Stimulated activated naive CD4-positive, alpha-beta T cell treated with Interleukin-2 at 50 U/mL for 16 hours (primary cell): ENCODE data around the gene DAB2IP.

Experiments
- DNase-seq: peaks from one replicate; lab custom pipeline; 2025; lab: John Stamatoyannopoulos, UW

DAB2IP gene

DNA sequence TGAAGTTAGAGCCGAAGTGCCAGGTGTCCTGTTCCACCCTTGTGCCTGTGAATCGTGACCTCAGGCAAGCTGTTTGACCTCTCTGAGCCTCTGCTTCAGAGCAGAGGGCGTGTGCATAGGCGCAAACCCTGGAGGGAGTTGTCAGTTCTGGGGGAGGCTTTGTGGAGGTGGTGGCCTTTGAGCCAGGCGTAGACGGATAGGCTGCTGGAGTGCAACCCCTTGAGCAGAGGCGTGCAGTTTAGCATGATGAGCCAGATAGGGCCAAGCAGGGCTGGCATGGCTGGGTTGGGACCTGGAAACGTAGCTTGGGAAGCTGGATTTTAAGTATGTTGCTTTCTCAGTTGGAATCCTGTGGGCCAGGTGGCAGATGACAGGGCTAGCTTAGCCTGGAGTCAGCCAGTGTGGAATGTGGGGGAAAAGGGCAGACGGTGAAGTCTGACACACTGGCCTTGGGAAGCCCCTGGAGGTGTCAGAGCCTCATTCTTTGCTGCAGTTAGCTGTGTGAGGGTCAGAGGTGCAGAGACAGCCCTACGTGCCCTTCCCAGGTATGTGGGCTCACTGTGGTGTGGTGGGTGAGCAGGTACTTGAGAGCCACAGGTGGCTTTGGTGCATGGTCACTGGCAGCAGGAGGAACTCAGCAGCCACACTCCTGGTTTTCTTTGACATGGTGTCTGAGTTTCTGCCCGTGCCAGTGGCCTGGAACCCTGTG, 93.4 kb downstream of the DAB2IP start:
- DNase-seq, result no peak

DNA sequence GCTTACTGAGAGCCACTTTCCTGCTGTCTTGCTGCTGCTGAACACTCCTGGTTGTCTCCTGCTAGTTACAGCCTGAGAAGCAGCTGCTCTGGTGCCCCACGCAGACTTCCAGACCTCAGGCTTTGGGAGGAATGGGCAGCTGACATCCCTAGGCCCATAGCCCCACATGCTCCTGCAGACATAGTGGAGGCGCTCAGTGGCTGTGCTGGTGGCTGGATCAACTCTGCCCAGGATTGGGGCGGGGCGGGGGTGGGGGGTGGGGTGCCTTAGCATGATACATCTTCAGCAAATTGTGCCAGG, 93.9 kb downstream of the DAB2IP start:
- no peak for DNase-seq

DNA sequence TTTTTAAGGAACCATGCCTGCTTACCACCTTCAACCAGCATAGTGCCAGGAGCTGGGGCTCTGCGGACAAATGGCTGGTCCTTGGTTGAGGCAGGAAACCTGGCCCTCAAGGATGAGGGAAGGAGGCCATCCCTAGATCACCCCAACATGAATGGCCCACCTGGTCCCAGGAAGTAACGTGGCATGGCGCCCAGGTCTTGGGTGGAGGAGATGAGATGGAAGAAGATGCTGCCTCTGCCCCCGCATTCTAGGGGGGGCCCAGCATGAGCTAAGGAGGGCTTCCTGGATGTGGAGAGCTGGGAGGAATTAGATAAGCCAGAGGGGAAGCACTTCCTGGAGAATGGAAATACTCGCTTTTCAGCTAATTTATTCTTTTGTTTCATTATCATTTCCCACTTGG, 95.0 kb downstream of the DAB2IP start:
- DNase-seq, result no peak

DNA sequence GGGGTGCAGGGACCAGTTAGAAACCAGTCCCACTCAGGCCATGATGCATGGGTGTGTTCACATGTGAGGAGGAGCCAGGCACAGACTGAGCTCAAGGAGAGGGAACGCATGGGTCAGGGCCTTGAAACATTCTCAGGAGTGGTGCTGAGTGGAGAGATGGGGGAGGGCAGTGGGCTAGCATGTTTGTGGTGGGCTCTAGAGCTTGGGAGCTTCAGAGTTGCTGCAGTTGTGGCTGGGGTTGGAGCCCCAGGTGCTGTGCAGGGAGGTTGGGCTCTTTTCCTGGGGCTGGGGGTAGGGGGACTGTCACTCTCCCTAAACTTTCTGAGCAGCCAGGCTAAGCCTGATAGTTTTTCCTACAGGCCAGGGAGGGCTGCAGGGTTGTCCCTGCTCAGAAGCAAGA, 95.4 kb downstream of the DAB2IP start:
- no peak for DNase-seq

DNA sequence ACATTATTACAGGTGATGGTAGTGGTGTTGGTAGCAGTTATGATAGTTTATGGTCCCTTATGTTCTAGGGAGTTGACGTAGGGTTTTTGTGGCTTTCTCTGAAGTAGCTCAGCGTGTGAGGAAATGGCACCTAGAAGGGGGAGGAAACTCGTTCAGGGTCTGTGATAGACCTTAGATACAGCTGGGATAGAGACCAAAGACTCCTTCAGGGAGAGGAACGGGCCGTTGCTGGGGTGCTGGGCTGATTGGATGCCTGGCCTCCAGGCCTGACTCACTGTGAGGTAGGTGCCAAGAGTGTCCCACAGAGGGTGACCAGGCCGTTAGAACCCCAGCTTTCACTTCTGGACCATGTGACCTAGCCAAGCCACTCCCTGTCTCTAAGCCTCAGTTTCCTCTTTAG, 96.6 kb downstream of the DAB2IP start:
- no peak for DNase-seq

DNA sequence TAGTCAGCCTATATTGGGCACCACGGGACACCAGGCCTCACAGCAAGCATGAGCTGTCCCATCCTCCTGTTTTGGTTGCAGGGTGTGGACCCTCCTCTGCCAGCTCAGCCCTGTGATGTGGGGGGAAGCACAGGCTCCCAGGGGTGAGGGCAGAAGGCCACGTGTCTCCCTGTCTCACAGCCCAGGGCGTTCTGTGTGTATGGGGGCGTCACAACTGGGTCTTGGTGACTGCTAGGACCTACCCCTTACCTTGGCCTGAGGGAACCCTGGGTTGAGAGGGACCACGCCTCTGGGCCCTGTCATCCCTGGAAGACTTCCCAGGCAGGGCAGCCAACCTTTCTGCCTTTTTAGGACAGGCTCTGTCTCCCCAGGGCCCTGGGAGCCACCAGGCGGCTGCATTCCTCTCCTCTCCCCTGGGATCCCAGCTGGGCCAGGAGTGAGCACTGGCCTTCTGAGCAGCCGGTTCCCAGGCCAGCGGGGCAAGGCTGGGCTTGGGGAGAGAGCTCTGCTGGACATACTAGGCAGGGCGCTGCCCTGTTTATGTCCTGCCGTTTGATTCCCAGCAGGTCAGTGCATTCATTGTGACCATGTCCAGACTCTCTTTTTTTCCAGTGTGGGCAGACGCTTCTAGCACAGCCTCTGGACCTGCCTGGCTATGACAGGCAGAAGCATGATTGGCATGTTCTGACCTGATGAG, 97.4 kb downstream of the DAB2IP start:
- no peak for DNase-seq

DNA sequence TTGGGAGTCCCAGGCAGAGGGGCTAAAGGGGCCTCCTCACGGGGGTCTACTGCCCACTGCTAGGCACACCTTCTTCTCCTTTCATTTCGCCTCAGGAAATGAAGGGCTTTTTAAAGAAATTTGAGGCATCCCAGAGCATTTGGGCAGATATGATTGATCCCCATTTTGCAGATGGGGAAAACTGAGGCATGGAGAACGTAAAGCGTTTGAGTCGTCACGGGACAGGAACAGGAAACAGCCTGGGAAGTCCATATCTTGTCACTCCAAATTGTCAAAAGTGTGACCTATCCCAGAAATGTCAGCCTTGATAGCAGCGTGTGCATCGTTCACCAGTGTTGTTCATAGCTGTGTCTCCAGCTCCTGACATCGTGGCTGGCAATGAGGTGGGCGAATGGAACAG, 98.2 kb downstream of the DAB2IP start:
- no peak for DNase-seq

DNA sequence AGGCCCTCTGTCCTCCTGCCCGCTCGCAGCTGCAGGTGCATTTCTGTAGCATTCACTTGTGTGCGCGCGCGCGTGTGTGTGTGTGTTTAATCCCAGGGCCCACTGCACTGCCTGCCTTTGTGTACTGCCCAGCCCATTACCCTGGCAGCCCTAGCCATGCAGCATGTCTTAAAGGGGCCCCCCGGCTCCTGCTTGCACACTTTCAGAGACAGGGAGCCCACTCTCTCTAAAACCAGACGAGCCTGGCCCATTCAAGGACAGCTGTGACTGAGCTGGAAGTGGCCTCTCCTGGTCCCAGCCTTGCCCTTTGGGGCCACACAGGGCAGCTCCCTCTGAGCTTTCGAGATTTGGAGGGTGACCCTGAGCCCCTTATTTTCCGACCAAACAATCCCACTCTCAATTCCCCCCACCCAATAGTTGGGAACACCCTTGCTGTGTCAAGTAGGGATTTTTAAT, 98.9 kb downstream of the DAB2IP start:
- no peak for DNase-seq

DNA sequence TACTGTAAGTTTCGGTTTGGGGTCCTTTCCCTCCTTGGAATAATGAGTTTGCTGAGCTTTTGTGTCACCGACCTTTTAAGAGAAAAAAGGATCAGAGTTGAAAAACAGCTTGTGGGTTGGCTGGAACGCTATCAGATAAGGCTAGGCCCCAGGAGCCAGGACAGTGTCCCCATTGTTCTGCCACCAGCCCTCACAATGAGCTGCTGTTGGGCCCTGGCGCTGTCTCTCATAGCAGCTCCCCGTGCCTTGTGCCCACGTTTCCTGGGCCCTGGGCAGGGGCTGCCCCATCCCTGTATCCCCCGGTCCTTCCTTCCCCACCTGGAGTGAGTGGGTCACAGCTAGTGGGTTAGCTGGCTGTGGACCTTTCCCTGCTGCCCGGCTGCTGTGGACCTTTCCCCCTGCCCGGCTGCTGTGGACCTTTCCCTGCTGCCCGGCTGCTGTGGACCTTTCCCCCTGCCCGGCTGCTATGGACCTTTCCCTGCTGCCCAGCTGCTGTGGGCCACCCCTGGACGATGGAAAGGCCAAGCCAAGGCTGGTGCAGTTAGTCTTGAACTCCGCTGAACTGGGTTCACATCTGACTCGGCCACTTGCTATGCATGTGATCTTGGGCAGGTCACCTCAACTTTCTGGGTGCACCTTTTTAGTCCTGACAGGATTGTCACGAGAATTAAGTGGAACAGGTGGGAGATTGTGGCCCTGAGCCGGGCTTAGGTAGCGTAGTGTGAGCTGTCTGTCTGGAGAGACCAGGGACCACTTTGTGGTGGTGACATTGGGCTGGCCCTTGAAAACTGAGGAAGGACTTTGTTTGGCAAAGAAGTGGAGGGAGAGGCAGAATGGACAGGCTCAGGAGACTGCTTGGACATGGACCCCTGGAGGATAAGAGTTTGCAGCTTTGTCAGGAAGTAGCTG, 99.5 kb downstream of the DAB2IP start:
- no peak for DNase-seq

DNA sequence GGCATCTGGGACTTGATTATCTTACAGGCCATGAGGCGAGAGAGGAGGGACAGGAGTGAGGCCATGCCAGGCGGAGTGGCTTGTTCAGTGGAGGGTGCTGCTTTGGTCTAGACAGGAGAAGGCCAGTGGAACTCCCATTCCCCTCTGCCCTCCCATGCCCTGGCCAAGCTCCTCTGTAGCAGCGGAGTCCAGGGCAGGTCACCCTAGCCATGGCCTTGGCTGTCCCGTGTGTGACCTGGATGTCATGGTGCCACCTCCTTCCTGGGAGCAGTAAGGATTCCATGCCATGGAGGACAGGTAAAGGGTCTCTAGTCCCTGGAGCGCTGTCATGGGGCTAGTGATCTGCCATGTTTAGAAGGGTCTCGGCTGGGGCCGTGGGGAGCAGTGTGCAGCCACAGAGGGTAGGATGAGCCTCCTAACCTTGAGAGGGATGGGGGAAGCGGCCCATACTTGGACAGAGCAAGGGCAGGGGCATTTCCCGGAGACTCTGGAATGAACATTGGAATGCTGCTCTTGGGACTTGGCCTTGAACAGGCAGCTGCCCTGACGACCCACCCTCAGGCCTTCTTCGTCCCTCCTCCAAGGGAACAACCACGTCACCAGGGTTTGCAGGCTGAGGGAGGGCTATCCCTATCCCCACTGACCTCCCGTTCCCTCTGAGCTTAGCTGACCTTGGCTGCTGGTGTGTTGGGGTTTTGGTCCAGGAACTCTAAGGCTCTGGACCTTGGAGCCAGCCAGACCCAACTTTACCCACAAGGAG, 100.4 kb downstream of the DAB2IP start:
- no peak for DNase-seq

DNA sequence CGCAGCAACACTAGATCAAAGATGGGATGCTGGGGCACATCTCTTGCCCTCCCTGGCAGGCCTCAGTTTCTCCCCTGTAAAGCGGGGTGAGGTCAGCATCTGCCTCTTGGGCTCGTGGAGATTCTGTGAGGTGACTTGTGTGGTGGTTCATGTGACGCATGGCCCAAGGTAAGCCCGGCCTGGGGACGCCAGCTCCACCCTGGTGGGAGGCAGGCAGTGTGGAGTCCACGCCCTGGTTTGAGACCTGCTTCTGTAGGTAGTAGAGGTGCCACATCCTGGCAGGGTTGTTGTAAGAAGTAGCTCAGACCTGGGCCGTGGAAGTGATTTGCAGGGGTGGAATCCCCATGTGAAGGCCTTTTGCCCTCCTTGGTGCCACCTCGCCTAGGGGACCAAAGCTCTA, 101.5 kb downstream of the DAB2IP start:
- DNase-seq, result no peak

DNA sequence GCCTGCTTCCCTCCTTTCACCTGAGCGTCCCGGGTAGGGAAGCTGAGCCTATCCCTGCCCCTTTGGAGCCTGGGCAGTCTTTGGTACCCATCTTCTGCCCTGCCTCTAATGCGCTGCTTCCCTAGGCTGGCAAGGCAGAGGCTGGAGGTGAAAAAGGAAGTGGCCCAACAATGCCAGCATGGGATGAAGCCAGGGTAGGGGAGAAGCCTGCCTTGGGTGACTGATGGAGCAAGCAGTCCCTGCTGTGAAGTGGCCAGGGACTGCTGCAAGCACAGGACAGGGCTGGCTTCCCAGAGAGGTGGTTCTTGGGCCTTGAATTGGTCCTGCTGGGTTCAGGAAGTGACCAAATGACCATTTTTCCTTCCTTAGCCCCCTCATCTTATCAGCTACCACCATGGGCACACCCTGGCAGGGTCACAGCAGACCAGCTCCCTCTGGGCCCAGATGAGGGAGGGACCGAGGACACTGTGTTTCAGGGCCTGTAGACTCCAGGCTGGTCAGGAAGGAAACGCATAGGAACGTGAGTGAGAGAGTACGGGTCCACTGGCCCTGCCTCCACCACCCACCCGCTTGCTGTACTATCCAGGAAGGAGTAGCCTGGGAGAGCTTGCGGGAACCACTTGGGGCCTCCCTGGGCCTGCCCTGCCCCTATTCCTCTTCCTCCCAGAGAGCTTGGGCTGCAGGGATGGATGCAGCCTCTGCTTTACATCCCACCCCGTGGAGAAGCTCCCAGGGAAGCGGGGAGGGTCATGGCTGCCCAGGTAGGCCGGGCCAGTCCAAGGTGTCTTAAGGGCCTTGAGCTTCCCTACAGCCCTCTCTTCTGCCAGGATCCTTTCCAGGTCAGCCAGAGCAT, 102.6 kb downstream of the DAB2IP start:
- no peak for DNase-seq

DNA sequence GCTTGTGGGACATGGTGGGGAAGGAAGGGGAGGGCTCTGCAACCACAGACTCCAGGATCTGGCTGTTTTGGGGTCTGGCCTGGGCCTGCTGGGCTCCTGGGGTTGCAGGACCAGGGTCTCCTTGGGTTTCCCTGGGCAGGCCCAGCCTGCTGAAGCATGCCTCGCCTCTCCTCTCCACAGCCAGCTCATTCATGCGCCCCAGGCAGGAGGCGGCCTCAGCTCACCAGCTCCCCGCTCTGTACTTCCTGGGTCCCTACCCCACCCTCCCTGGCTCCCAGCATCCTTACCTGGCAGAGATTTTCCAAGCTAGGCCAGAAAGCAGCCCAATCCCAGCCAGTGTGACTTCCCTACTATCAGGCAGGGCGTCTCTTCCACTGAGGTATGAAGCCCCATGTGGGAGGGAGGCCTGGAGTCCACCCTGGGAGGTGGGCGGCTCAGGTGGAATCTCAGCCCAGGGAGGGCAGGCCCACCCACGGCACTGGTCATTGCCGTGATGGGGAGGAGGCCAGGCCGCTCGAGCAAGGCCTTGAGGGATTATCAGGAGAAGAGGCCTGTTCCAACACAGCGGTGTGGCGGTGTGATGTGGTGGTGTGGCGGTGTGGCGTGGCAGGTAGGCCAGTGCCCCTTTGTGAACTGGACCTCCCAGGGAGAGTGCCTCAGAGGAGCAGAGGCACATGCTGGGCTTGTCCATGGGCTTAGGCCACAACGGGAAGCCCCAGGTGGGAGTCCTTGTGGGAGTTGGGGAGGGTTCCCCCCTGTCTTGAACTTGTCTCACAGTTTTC, 103.4 kb downstream of the DAB2IP start:
- no peak for DNase-seq

DNA sequence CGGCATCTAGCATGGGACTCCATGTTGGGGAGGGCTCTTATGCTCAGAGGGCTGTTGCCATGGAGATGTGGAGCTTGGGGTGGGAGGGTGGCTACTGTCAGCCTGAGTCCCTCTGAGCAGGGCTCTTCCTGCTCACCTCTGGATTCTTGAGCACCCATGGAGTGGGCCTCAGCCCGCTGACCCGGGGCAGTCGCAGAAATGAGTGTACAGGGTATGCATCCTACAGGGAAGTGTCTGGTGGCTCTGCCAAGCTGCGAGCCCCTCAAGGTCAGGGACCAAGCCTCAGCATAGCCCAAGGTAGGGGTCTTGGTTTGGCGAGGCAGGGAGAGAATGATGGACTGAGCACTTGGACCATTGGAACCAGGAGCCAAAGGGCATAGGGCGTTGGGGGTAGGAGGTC, 104.1 kb downstream of the DAB2IP start:
- DNase-seq, result no peak

DNA sequence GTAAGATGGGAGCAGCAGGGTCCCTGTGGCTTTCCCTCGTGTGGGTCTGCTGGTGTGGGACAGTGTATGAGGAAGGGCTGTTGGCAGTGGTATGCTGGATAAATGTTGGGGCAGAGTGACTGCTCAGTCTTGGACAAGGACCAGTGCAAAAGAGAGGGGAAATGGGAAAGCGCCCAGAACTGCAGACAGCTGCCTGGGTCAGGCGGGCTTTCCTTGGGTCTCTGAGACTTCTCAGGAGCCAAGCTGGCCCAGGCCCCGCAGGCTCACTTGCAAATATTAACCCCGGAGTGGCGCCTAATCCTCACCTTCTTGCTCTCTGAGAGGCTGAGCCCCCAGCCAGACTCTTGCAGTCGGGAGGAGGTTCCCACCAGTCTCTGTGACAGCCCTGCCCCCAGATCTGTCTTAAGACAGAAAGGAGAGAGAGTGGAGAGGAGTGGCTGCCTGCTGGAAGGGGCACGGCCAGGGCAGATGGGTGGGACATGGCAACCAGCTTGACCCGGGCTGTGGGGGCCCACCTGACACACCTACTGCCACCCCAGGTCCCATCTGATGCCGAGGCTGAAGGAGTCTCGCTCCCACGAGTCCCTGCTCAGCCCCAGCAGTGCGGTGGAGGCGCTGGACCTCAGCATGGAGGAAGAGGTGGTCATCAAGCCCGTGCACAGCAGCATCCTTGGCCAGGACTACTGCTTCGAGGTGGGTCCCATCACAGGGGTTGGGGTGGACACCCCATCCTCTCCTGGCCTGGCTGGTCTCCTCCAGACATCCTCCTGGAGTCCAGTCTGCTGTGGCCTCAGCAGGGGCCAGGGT, 105.2 kb downstream of the DAB2IP start:
- DNase-seq, result no peak

DNA sequence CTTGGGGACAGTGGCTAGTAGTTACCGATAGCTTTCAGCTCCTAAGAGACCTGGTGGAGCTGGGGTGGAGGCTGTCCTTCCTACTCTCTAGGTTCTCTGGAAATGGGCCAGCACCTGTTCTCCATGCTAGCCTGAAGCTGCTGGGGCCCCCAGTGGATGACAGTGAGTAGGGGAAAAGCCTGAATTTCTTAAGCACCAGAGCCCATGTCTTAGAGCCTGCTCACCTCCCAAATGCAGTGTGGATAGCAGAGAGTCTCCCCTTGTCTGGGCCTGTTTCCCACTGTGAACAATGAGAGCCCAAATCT, 105.8 kb downstream of the DAB2IP start:
- DNase-seq, result no peak

DNA sequence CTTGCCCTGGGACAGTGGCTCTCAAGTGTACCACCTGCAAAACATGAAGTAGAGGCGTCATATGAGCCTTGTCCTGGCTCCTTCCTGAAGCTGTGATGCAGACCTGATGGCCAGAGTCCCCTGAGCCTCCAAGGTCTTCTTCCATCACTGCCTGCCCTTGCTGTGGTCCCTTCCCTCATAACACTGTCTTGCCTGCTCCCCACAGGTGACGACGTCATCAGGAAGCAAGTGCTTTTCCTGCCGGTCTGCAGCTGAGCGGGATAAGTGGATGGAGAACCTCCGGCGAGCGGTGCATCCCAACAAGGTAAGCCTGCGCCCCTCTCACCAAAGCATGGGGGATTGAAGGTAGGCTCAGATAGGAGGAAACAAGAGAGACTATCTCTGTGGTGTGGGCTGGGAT, 107.3 kb downstream of the DAB2IP start:
- DNase-seq, result no peak

DNA sequence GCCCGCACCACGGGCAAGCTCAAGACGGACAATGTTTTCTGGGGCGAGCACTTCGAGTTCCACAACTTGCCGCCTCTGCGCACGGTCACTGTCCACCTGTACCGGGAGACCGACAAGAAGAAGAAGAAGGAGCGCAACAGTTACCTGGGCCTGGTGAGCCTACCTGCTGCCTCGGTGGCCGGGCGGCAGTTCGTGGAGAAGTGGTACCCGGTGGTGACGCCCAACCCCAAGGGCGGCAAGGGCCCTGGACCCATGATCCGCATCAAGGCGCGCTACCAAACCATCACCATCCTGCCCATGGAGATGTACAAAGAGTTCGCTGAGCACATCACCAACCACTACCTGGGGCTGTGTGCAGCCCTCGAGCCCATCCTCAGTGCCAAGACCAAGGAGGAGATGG, 108.6 kb downstream of the DAB2IP start:
- DNase-seq, result no peak

DNA sequence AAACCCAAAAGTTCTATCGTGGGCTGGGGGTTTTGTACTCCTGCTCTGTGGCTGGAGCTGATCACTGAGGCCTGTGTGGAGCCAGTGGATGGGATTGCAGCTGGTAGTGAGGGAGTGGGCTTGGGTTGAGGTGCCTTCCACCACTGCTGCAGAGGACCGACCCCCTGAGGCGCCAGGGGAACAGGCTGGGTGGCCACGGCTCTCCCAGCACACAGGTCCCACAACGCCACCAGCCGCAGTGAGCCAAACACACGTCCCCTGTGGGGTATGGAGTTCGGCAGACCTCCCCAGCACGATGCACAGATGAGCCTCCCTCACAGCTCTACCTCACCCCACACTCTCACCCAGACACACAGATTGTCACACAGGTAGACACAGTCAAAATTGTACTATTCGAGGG, 109.1 kb downstream of the DAB2IP start:
- no peak for DNase-seq

DNA sequence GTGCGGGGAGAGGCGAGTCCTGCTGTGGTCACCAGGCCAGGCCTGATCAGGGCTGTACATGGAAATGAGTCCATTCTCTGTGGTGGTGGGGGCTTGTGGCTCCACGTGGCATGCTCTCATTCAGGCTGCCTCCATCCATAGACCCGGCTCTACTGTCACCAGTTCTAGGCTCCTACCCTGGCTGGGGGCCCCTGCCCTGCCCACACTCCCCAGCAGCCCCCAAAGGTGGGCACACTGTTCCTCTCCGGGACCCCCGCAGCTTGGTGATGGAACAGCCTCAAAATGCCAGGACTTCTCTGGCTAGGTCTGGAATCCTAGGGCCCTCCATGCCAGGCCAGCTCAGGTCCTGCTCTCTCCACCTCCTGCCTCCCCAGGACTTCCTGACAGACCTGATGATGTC, 111.7 kb downstream of the DAB2IP start:
- no peak for DNase-seq
